Measurements from ENCODE around the gene VAX1. TPM values are rescaled to one million over a fixed set of nuclear protein-coding genes. Genes with fewer than 3 reads are reported as not detected.
A peak's percentile ranks its signal among the peaks of the same experiment; 100 is the strongest.

The VAX1 gene
- total RNA-seq, 2 donors from 2014 or later: not detected

DNA sequence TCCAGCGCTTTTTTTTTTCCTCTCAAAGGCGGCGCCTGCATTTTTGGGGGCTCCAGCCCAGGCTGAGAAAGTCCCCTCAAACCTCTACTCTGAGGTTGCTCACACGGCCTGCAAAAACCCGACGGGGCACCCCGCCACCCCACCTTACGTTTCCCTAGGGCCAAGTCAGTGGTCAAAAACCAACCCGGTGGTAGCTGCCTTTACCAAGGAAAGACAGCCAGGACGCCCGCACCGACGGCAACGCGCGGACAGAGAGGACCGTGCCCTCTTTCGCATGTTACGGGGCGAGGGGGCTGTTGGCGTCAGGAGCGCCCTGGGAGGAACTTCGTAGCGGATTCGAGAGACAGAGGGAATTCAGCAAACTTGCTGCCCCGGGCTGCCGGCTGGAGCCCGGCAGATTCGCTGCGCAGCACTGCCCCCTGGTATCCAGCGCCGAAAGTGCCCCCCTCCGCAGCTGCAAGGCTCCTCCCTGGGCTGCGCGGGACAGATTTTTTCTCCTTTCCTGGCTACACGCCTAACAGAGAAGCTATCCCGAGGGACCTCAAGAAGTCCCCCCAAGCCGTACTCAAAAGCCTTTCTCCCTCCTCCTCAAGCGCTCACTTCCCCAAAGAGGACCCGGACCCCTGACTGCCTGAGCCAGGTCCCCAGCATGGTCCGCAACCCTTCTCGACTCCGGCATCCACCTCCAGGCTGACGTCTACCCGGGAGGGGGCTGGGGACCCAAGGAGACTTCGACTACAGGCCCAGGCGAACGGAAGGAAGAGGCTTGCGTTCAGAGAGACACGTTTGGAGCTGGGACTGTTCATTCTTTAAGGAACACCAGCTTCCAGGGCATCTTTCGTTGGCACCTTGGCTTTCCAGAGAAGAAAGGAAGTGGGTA is 27.7 kb upstream of the VAX1 start:
- no peak for DNase-seq
- intact Hi-C loops (cut with DNase I): loop anchor here (2.0 to 10.0 kb wide), 2 partner anchors 365 to 481 kb away; no protein-coding TSS in a partner anchor
- peak; percentile 55 to 62 for ATAC-seq

DNA sequence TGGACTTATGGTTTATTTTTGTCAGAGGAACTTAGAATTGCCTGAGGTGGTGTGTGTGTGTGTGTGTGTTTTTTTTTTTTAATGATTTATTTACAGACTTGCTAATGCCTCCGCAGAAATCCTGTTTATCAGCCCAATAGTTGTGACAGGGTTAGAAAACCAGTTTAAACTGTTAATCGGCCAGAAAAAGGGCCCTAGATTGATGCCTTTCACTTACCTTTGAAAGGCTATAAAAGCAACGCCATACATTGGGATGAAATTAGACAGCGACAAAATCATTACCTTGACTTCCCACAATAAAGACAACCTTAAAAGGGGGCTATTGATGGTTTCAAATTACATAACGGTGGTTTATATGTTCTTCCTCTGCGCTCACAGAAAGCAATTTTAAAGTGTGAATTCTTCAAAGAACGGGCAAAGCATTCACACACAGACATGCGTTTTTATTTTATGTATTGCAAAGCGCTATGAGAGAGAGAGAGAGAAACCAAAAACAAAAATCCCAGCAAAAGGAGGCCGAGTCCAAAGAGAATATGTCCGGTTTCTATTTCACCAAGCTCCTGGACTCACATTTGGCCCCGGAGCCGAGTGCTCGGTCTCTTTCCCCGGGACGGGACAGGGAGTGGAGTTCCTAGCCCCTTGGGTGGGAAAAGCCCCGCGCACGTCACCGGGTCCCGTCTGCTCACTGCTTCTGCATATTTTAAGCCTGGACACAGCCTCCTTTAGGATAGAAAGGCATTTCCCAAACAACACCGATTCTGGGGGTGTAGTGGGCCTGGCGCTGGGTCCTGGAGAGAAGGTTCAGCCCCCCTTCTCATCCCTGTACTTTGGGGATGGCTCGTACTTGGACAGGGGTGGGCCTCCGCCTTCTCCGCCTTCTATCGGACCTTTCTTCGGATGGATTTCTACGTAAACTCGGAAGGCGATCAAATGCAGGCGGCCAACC is 26.8 kb upstream of the VAX1 start:
- ATAC-seq: no peak
- intact Hi-C loops (cut with DNase I): loop anchor here (2.0 to 10.0 kb wide), 2 partner anchors 364 to 480 kb away; no protein-coding TSS in a partner anchor
- no peak for DNase-seq

GRCh38 chr10:117163954-117164548 is 26.0 kb upstream of the VAX1 start:
- DNase-seq (no peak), ATAC-seq (no peak)
- intact Hi-C loops (cut with DNase I): loop anchor here (2.0 to 10.0 kb wide), 2 partner anchors 363 to 479 kb away; no protein-coding TSS in a partner anchor

DNA sequence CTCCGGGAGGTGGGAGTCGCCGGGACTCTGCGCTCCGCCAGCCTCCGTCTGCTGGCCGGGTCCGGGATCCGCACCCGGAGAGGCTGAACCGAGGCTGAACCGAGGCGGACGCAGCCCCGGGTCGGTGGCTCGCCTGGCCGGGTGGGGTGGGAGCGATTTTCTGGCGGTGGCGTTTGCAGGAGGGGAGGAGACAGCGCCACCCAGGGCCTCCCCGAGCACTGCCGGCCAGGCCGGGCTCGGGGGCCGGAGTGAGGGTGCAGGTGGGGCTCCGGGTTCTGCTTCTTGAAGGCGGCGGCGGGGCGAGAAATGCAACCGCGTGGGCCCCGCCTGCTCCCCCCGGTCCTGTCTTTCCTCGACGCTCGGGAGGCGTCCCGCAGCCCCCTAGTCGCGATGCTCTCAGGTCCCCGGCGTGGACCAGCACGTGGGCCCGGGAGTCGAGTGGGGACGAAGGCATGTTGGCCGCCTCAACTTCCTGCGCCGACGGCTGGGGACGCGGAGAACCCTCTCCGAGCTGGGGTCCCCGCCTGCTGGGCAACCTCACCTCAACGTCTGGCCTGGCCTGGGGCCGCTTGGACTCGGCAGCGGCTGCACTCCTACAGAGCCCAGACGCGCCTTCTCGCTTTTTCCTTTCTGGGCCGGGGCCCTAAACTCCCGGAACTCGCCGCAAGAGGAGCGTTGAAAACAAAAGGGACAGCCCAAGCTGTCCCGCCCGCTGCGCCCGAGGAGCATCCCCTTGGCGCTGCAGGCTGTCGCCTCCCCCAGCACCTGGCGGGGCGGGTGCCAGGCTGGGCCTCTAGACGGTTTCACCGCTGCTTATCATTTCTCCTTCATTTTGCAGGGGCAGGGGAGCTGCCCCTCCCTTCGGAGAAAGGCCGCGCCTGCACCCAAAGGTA is 25.2 kb upstream of the VAX1 start:
- DNase-seq (no peak), ATAC-seq (no peak)
- intact Hi-C loops (cut with DNase I): loop anchor here in 1 of 2 donors (10.0 kb wide), 1 partner anchor 479 kb away; no protein-coding TSS in a partner anchor

DNA sequence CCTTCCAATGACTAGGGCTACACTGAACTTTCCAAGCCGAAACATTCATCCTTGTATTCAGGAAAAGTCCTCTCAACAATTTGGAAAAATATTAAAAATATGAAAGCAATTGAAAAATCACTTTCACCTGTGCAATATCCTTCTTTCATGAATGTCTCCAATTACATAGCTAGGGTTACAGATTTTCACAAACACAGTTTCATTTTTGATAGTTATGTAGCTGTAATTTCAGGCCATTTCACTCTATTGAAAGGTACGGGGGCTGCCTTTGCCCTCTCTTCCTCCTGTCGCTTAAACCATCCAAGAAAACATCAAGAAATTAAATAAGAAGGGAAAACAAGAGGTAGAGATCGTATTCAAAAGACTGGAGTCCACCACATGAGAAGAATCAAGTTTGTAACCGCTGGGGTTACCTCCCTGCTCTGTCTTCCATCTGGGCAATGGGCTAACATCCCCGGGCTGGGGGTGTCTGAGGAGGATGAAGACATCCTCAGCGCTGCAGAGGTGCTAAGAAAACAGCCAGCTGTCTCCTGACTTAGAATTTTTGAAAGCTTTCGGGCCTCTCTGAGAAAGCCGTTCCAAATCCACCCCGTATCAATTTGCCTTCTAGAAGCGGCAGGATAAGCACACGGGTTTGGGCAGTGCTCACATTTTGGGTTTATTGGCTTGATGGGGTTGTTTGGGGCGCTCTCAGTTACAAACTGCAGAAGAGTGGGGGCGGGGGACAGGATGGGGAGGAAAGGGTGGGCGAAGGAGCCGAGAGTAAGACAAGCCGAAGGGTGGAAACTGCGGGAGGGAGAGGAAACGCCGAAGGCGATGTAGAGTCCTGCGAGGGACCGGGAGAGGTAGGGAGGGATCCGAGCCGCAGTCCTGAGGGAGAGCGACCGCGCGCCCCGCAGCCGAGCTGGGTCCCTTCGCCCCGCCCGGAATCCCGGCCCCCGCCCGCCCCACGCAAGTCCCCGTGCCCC is 24.3 kb upstream of the VAX1 start:
- peak in 1 of 2 donors; percentile 16 for ATAC-seq
- intact Hi-C loops (cut with DNase I): loop anchor here in 1 of 2 donors (10.0 kb wide), 1 partner anchor 478 kb away; no protein-coding TSS in a partner anchor
- DNase-seq: no peak

DNA sequence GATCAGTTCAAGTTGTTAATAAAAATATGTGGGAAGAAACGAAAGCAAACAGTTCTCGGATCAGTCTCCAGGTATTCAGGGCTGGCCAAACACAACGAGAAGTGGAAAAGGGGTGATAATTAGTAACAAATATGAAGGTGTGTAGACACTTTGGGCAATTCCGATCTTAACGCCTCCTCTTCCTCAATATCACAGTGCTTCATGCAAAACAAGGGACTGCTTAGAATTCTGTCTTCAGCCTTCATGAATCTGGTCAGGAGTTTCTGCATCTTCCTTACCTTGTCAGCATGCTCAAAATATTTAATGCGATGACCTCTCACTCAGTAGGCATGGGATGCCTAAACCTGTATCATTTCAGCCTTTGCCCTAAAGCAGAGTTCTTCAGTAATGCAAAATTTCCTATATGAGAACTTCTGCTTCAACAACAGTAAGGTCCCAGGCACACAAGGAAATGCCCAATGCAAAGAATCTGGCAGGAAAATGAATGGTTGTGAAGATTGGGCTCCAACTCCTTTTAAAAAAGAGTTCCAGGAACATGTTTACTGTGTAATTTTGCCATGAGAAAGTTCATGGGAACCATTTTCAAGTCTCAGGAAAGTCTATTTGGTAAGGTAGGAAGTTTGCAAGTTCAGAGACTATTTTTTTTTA is 23.4 kb upstream of the VAX1 start:
- intact Hi-C loops (cut with DNase I): loop anchor here in 1 of 2 donors (10.0 kb wide), 1 partner anchor 477 kb away; no protein-coding TSS in a partner anchor
- DNase-seq (no peak), ATAC-seq (no peak)

GRCh38 chr10:117160567-117160966 is 22.5 kb upstream of the VAX1 start:
- no peak for DNase-seq
- intact Hi-C loops (cut with DNase I): loop anchor here in 1 of 2 donors (10.0 kb wide), 1 partner anchor 476 kb away; no protein-coding TSS in a partner anchor
- no peak for ATAC-seq

DNA sequence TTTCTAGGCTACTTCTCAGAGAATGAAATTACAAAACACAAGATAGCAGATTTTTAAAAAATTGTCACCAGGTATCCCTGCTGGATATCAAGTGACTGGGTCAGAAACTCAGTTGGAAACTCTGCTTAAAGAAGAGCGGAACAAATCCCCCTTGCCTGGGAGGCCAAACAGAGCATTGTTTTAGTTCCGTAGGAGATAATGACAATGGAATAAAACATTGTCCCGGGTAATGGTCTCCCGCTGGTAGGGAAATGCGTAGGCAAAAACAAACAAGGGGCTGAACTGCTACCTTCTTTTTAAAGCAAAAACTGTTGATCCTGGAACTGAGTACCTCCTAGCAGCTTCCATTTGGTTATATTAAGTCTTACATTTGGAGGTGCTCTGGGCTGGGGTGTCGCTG is 21.3 kb upstream of the VAX1 start:
- intact Hi-C loops (cut with DNase I): no loop called here
- no peak for ATAC-seq
- DNase-seq: no peak

- intact Hi-C loops (cut with DNase I): no loop called here
- no peak for ATAC-seq
These were observed 20.2 kb upstream of the VAX1 start for GRCh38 chr10:117158297-117158696.

DNA sequence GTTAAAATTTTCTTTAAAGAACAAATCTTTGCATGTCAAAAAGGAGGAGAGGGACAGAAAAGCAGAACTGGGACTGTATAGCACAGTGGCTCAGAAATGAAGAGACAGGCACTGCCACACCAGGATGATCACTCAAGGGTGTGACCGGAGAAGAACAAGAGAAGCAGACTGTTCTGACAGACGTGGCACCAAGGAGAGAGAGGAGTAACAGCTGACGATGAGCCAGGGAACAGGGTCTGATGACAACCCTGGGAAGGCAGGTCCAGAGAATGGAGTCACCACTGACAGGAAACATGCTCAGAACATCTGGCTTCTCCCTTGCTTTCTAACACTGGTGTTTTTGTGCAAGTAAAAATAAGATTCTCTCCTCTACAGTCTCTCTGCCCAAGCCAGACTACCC is 14.6 kb upstream of the VAX1 start:
- intact Hi-C loops (cut with DNase I): no loop called here
- no peak for ATAC-seq
- no peak for DNase-seq

More at GRCh38 chr10:117158297-117158696, 20.2 kb upstream of the VAX1 start:
- no peak for DNase-seq

GRCh38 chr10:117148284-117148683 is 10.2 kb upstream of the VAX1 start:
- intact Hi-C loops (cut with DNase I): no loop called here
- ATAC-seq: no peak
- DNase-seq: no peak

DNA sequence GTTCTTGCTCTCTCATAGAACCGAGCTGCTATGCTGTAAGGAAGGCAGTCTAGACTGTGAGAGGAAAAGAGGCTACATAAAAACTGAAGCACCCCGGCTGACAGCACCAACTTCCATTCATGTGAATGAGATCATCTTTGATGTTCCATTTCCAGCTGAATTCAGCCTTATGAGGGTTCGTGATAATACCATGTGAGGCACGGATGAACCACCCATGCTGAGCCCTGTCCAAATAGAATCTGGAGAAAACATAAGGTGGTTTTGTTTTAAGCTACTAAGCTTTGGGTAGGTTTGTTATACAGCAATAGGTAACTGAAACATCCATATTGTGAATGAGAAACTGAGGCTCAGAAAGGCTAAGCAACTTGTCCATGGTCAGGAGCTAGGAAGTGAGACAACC is 6.9 kb upstream of the VAX1 start:
- ATAC-seq (no peak), DNase-seq (no peak)
- intact Hi-C loops (cut with DNase I): no loop called here

- intact Hi-C loops (cut with DNase I): no loop called here
- DNase-seq (no peak), ATAC-seq (no peak)
These were observed 5.2 kb upstream of the VAX1 start for GRCh38 chr10:117143103-117143823.

- intact Hi-C loops (cut with DNase I): no loop called here
- ATAC-seq: no peak
These were observed 2.4 kb upstream of the VAX1 start for GRCh38 chr10:117140525-117140902.

DNA sequence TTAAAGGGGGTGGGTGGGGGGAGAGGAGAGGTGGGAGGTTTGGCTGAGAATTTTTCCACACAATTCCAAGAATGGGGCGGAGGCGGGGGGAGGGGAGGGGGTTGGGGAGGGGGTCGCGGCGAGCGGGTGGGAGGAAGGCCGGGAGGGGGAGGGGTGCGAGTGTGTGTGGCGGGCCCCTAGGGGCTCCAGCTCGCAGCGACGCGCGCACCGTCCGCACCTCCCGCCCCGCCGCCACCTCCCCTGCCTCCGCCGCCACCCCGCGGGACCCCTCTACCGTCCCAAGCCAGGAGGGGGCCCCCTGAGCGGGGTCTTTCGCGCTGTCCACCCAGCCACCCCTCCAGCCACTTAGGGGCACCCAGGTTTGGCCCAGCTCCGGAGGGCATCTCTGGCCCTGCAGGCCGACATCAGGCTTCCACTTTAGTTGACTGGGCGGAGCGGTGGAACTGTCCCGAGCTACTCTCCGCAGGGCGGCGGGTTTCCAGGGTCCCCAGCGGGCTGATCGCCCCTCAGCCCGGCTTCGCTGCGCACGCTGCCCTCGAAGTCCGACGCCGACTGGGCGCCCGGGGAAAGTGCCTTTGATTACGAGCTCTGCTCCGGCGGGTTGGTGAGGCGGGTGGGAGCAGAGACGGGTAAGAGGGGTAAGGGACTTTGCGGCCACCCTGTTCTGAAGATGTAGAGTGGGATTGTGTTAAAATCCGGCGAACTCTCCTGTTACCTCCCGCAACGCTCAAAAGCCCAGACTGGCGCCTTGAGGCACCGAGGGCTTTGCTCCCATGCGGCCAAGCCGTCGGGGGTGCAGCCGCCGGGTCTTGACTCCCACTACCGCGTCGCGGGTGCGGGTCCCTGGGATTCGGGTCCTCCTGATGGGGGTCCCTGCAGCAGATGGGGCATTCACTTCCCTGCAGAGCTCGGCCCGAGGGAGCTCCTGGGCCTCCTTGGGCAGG is 1.8 kb upstream of the VAX1 start:
- ATAC-seq (no peak), DNase-seq (no peak)
- intact Hi-C loops (cut with DNase I): no loop called here

More at GRCh38 chr10:117140525-117140902, 2.4 kb upstream of the VAX1 start:
- DNase-seq: no peak

Data from left cardiac atrium (tissue), 4 donors.